Type B pancreatic cell (in vitro differentiated cells): Measurements from ENCODE around the gene LEF1. TPM values are rescaled to one million over a fixed set of nuclear protein-coding genes. Genes with fewer than 3 reads are reported as not detected.

Source experiments
- DNase-seq: peaks from one replicate; pipeline ENCODE4 v3.0.0; 2021; ENCODE audit warnings: mixed read lengths; ENCODE audit not compliant: unreplicated experiment; ENCODE audit errors: extremely low spot score
- H3K27ac Mint-ChIP-seq: 2 replicates; pipeline ENCODE4 v1.8.0; 2021; ENCODE audit warnings: mild to moderate bottlenecking, mixed read lengths
- H3K27me3 Mint-ChIP-seq: 2 replicates; pipeline ENCODE4 v1.8.0; 2021; ENCODE audit warnings: mixed read lengths
- H3K36me3 Mint-ChIP-seq: 2 replicates; pipeline ENCODE4 v1.8.0; 2021; ENCODE audit warnings: mixed read lengths
- H3K4me1 Mint-ChIP-seq: one replicate; pipeline ENCODE4 v1.8.0; 2021; ENCODE audit warnings: mixed read lengths; ENCODE audit not compliant: unreplicated experiment
- H3K4me3 Mint-ChIP-seq: 2 replicates; pipeline ENCODE4 v1.8.0; 2021; ENCODE audit warnings: mild to moderate bottlenecking, mixed read lengths
- H3K9me3 Mint-ChIP-seq: 2 replicates; pipeline ENCODE4 v1.8.0; 2021; ENCODE audit warnings: mixed read lengths
- CTCF ChIP-seq: fragments of 200-600 bp; sonication (generic); conservative IDR thresholded peaks from 2 replicates; pipeline ENCODE4 v1.5.0; 2021; ENCODE audit warnings: antibody characterized with exemption, mild to moderate bottlenecking
- total RNA-seq: library from RNA; stranded (reverse); gene quantifications from 2 replicates; pipeline ENCODE4 v1.2.1, GENCODE V29; 2021; ENCODE audit warnings: low replicate concordance

The LEF1 gene
- total RNA-seq, 1 donor from 2014 or later = 66.1 TPM

- Mint-ChIP-seq H3K9me3 (no peaks in the 10 kb centered on the region), H3K4me3 (no peak overlapping the region), H3K27ac (no peak overlapping the region), H3K27me3 (no peaks in the 10 kb centered on the region), H3K4me1 (peaks cover 3% of the 10 kb centered on the region), H3K36me3 (peaks cover 7% of the 10 kb centered on the region)
- no peak for TF ChIP-seq CTCF
- DNase-seq = no peak
These were observed 132.5 kb downstream of the LEF1 start for GRCh38 chr4:108036213-108036612.

GRCh38 chr4:108035691-108036090 is 133.0 kb downstream of the LEF1 start:
- H3K27ac Mint-ChIP-seq = no peak overlapping the region
- no peak for DNase-seq
- no peaks in the 10 kb centered on the region for H3K9me3 Mint-ChIP-seq
- no peak for TF ChIP-seq CTCF
- no peak overlapping the region for H3K4me3 Mint-ChIP-seq
- no peaks in the 10 kb centered on the region for H3K27me3 Mint-ChIP-seq
- peaks cover 7% of the 10 kb centered on the region for H3K36me3 Mint-ChIP-seq
- H3K4me1 Mint-ChIP-seq = peaks cover 3% of the 10 kb centered on the region

- Mint-ChIP-seq H3K27ac (no peak overlapping the region), H3K4me1 (peaks cover 12% of the 10 kb centered on the region), H3K4me3 (no peak overlapping the region), H3K9me3 (no peaks in the 10 kb centered on the region), H3K36me3 (peaks cover 17% of the 10 kb centered on the region), H3K27me3 (no peaks in the 10 kb centered on the region)
- TF ChIP-seq CTCF = no peak
- DNase-seq = no peak
These were observed 134.2 kb downstream of the LEF1 start for GRCh38 chr4:108034565-108034964.

GRCh38 chr4:108033348-108033747 is 135.4 kb downstream of the LEF1 start:
- no peak for TF ChIP-seq CTCF
- no peak overlapping the region for H3K4me3 Mint-ChIP-seq
- no peak for DNase-seq
- H3K27me3 Mint-ChIP-seq = no peaks in the 10 kb centered on the region
- H3K36me3 Mint-ChIP-seq = peaks cover 23% of the 10 kb centered on the region
- no peak overlapping the region for H3K27ac Mint-ChIP-seq
- H3K9me3 Mint-ChIP-seq = no peaks in the 10 kb centered on the region
- peaks cover 17% of the 10 kb centered on the region for H3K4me1 Mint-ChIP-seq

- H3K4me1 Mint-ChIP-seq = peaks cover 35% of the 10 kb centered on the region
- no peaks in the 10 kb centered on the region for H3K9me3 Mint-ChIP-seq
- TF ChIP-seq CTCF = no peak
- DNase-seq = no peak
- H3K4me3 Mint-ChIP-seq = no peak overlapping the region
- H3K27me3 Mint-ChIP-seq = no peaks in the 10 kb centered on the region
- H3K36me3 Mint-ChIP-seq = peaks cover 31% of the 10 kb centered on the region
- no peak overlapping the region for H3K27ac Mint-ChIP-seq
These were observed 137.2 kb downstream of the LEF1 start for GRCh38 chr4:108031427-108032083.
